Left ventricle myocardium inferior (tissue), 1 donor: ENCODE results near the gene TBCCD1. TPM values are rescaled to one million over a fixed set of nuclear protein-coding genes. Genes with fewer than 3 reads are reported as not detected.

Experiments used
- DNase-seq: peaks from one replicate; pipeline ENCODE4 v3.0.0-alpha.2; 2020
- H3K27ac ChIP-seq: fragments of 200-600 bp; replicated peaks from 2 replicates; pipeline ENCODE4 v1.8.0; 2021
- H3K27me3 ChIP-seq: fragments of 200-600 bp; 2 replicates; pipeline ENCODE4 v1.8.0; 2021; ENCODE audit warnings: low read depth
- H3K36me3 ChIP-seq: fragments of 200-600 bp; 2 replicates; pipeline ENCODE4 v1.8.0; 2021
- H3K4me1 ChIP-seq: fragments of 200-600 bp; 2 replicates; pipeline ENCODE4 v1.8.0; 2021
- H3K4me3 ChIP-seq: fragments of 200-600 bp; 2 replicates; pipeline ENCODE4 v1.8.0; 2021; ENCODE audit warnings: mild to moderate bottlenecking, moderate library complexity
- H3K9me3 ChIP-seq: fragments of 200-600 bp; replicated peaks from 2 replicates; pipeline ENCODE4 v1.8.0; 2021
- CTCF ChIP-seq: fragments of 200-600 bp; IDR thresholded peaks from 2 replicates; pipeline ENCODE4 v1.8.0; 2021; ENCODE audit warnings: antibody characterized with exemption, mild to moderate bottlenecking, borderline replicate concordance
- intact Hi-C: fragments of 100-400 bp; cut with micrococcal nuclease; formaldehyde crosslinking; loops from one replicate; pipeline ENCODE4 v1.11.0; 2022
- total RNA-seq: library from RNA; stranded (reverse); fragmentation: NEBNext Ultra II Directional; extraction: Animal tissue kit (Norgen Biotek cat#: 25700); gene quantifications from one replicate; pipeline ENCODE4 v1.2.1, GENCODE V29; 2021
- donor health status: DM: no; HTN: yes; CAD: no; lungs with severe emphysema.

The TBCCD1 gene
- total RNA-seq, 1 donor from 2014 or later: 6.2 TPM

- Histone ChIP-seq H3K36me3 (no peaks in the 10 kb centered on the region), H3K9me3 (no peaks in the 10 kb centered on the region), H3K27me3 (peaks cover 81% of the 10 kb centered on the region), H3K4me3 (no peak overlapping the region), H3K4me1 (no peaks in the 10 kb centered on the region), H3K27ac (no peak overlapping the region)
- intact Hi-C loops: no loop called here
- DNase-seq: no peak
- peak; percentile 38 for TF ChIP-seq CTCF
Observed at GRCh38 chr3:186514296-186515002, 52.7 kb downstream of the TBCCD1 start.

GRCh38 chr3:186513386-186513785 lies 53.8 kb downstream of the TBCCD1 start:
- intact Hi-C loops: no loop called here
- H3K4me1 ChIP-seq: no peaks in the 10 kb centered on the region
- H3K4me3 ChIP-seq: no peak overlapping the region
- H3K27ac ChIP-seq: no peak overlapping the region
- H3K36me3 ChIP-seq: no peaks in the 10 kb centered on the region
- no peak for TF ChIP-seq CTCF
- H3K27me3 ChIP-seq: peaks cover 73% of the 10 kb centered on the region
- H3K9me3 ChIP-seq: no peaks in the 10 kb centered on the region
- DNase-seq: no peak

GRCh38 chr3:186512570-186513302 lies 54.4 kb downstream of the TBCCD1 start:
- TF ChIP-seq CTCF: no peak
- Histone ChIP-seq H3K36me3 (no peaks in the 10 kb centered on the region), H3K4me1 (no peaks in the 10 kb centered on the region), H3K4me3 (no peak overlapping the region), H3K27me3 (peaks cover 66% of the 10 kb centered on the region), H3K27ac (no peak overlapping the region), H3K9me3 (no peaks in the 10 kb centered on the region)
- DNase-seq: no peak
- intact Hi-C loops: no loop called here

GRCh38 chr3:186511702-186512101 lies 55.4 kb downstream of the TBCCD1 start:
- Histone ChIP-seq H3K4me1 (no peaks in the 10 kb centered on the region), H3K9me3 (no peaks in the 10 kb centered on the region), H3K27me3 (peaks cover 56% of the 10 kb centered on the region), H3K27ac (no peak overlapping the region), H3K36me3 (no peaks in the 10 kb centered on the region), H3K4me3 (no peak overlapping the region)
- no peak for TF ChIP-seq CTCF
- intact Hi-C loops: no loop called here
- no peak for DNase-seq

DNA sequence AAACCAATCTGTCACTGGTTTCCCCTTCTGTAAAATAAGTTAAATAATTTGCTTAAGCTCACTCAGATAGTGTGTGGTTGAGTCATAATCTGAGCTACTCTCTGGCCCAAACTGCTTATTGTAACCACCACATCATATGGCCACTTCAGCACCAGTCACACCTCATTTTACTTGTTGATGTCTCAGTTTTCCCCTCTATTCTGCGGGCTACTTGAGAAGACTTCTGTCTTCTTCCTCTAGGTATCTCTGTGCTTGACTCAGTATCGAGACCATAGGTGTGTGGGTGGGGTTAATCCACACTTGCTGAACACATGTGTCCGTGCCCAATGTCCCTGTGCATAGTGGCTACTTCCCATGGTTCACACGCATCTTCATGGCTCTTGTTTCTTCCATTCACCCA lies 55.9 kb downstream of the TBCCD1 start:
- H3K4me3 ChIP-seq: no peak overlapping the region

More for the DNA sequence above, 55.9 kb downstream of the TBCCD1 start:
- no peak for TF ChIP-seq CTCF
- intact Hi-C loops: no loop called here
- Histone ChIP-seq H3K36me3 (no peaks in the 10 kb centered on the region), H3K9me3 (no peaks in the 10 kb centered on the region), H3K27ac (no peak overlapping the region), H3K27me3 (peaks cover 51% of the 10 kb centered on the region), H3K4me1 (no peaks in the 10 kb centered on the region)
- DNase-seq: no peak
